DLD1 (cell line): ENCODE measurements around the gene CDK13.

Experiments
- in situ Hi-C: cut with HindIII; loops from 2 replicates; pipeline ENCODE4 v1.10.0; 2017; ENCODE audit warnings: low sequenced_read_pairs

CDK13 gene

DNA sequence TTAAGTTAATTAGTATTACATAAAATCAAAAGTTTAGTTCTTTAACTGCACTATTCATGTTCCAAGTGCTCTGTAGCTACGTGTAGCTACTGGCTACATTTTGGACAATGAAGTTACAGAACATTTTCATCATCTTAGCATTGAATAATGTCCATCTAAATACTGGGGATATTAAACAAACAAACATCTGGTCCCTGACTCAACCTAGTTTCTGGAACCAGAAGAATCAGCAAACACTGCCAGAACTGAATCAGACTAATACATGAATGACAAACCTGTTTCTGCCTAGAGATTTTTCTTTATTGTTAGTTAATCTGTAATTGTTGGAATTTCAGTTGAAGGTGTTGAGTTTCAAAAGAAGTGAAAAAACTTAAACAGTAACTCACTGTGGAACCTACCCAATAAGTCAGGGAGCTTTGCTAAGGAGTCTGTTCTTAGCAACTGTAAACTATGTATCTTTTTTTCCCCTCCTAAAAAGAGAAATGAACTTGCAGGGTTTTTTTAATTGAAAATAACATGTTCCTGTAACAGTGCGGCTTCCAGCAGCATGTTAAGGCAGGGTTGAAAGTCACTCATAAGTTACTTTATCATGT is 58.3 kb downstream of the CDK13 start:
- in situ Hi-C loops, result no loop called here

GRCh38 chr7:40009301-40009700 is 59.2 kb downstream of the CDK13 start:
- in situ Hi-C loops, result no loop called here

- in situ Hi-C loops, result no loop called here
These were observed 64.3 kb downstream of the CDK13 start for GRCh38 chr7:40014376-40014775.

DNA sequence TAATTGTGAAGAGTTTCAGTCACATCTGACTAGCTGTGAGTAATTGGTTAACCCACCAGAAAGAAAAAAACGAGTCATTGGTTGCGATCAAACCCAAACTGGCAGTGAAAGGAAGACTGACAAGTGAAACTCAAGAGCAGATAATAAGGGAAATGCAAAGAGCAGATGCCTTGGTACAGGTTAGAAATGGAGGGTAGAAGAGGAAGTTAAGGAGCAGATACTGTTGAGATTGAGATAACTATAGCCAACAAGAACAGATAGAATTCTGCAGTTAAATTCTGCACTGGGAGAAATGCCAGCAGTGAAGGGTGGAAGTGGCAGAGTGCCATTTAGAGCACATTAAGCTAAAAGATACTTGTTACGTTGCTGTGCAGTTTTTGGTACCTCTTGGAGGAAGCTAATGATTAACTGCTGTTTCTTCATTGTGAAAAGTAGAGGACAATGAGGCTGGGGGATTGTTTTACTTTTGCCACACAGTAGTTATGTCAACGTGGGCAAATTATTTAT is 65.8 kb downstream of the CDK13 start:
- in situ Hi-C loops, result no loop called here

GRCh38 chr7:40019558-40019957 is 69.5 kb downstream of the CDK13 start:
- in situ Hi-C loops, result no loop called here

DNA sequence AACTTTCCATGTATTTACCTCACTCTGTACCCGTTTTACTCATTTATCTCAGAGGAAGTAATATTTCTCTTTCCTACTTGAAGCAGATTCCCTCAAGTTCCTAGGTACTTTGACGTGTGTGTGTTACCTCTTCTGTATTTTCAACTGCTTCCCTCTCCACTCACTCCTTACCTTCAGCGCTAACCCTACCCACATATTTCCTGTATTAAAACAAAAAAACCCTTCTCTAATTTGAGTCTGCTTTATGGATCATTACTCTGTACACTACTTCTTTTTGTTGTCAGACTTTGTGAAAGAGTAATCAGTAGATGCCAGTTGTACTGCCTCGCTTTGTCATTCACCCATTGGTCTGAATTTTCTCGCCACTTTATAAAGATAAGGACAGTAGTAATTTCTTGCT is 74.0 kb downstream of the CDK13 start:
- in situ Hi-C loops, result no loop called here

- in situ Hi-C loops, result no loop called here
These were observed 74.8 kb downstream of the CDK13 start for GRCh38 chr7:40024841-40025240.

DNA sequence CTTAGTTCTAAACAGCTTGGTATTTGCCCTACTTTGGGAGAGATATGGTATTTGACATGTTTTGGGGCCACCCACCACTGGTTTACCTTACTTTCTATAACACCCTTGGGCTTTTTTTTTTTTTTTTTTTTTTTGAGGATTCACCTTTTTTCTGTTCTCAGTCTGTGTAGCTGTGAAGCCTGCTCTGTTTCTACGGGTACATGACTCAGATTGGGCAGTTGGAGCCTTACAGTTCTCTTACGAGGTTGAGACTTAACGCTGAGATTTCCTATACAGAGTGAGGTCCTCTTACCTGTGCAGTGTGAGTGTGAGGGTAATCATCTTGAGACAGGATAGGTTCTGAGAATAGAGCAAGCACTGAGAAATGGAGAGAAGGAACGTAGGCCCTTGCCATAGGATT is 77.5 kb downstream of the CDK13 start:
- in situ Hi-C loops, result no loop called here

GRCh38 chr7:40033826-40034225 is 83.8 kb downstream of the CDK13 start:
- in situ Hi-C loops, result no loop called here

DNA sequence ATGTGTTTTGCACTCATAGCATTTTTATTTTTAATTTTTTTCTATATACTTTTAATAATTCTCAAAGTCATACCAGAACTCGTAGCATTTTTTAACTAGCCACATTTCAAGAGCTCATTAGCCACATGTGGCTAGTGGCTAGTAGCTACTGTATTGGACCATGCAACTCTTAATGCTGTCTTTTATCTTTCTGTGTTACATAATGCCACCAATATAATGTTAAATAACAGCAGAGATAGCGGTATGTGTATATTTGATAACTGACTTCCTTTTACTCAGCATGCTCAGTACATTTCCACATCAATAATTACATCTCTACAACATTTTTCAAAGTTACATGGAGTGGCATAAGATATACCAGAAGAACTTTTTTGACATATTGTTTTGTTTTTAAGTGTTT is 91.4 kb downstream of the CDK13 start:
- in situ Hi-C loops, result no loop called here

DNA sequence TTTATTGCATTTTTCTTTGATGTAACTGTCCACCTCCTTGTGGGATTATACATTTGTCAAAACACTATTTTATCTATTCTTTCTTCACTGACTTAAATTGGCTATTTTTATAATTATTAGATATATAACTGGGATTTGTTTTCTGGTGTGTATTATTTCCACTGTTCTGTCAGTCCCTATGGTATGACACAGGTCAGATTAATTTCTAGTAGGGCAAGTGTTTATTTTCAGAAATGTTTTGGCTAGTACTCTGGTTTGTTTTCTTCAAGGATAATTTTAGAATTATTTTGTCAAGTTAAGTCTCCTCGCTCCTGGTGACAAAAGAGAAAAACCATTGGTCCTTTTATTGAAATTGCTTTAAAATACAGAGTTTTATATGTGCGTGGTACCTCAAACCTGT is 93.1 kb downstream of the CDK13 start:
- in situ Hi-C loops, result no loop called here

DNA sequence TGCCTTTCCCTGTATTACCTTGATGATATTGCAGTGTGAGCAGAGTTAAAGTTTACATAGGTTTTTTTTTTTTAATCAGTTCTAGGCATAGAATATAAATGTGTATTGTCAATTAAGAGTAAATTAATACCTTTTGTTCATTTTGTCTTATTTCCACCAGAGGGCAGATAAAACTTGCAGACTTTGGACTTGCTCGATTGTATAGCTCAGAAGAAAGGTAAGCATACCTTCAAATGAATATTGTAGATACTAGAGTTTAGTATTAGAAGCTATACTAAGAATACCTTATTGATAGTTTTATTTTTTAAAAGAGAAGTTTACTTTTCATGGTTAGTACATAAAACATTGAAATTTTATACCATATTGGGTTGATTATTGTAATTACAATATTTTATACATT is 97.6 kb downstream of the CDK13 start:
- in situ Hi-C loops, result no loop called here

DNA sequence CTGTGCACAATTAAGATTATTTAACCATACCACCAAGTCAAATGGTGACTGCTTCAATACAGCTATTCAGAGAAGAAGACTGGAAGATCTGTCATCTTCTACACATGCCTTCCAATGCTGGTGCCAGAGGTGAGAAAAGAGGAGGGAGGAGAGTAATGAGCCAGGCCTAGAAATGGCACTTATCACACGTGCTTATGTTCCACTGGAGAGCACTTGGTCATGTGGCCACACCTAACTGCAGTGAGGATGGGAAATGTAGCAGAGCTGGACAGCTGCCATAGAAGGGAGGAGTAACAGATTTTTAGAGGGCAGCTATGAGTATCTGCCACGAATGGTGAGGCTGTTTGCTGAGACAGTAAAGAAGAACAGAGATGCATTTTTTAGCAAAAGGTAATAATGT is 107.2 kb downstream of the CDK13 start:
- in situ Hi-C loops, result no loop called here

DNA sequence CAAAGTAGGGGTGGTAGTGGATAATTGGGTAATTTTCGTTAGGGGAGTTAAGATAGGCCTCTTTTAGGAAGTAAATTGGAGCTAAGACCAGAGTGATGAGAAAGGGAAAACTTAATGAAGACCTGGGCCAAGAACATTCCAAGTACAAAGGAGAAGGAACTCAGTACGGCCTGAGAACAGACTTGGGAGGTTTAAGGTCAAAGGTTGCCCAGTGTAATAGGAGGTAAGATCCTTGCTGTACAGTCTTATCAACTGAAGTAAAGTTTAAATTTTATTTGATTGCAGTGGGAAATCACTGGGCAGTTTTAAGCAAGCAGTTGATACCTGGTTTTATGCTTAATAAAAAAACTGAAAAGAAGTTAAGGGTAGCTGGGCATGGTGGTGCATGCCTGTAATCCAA is 108.0 kb downstream of the CDK13 start:
- in situ Hi-C loops, result no loop called here

- in situ Hi-C loops, result no loop called here
These were observed 108.6 kb downstream of the CDK13 start for GRCh38 chr7:40058636-40059035.

DNA sequence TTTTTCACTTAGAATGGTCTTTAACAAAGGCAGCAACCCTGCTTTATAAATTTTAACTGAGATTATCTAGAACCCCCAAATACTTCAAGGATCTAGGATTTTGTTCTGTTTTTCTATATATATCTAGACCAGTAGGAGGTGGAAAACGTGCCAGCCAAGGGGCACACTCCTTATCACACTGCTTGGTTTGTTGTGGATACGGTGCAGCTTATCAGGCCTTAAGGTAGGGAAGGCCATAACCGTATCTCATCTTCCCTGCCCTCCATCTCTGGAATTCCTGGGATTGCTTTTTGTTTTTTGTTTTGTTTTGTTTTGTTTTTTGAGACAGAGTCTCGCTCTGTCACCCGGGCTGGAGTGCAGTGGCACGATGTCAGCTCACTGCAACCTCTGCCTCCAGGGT is 109.0 kb downstream of the CDK13 start:
- in situ Hi-C loops, result no loop called here

DNA sequence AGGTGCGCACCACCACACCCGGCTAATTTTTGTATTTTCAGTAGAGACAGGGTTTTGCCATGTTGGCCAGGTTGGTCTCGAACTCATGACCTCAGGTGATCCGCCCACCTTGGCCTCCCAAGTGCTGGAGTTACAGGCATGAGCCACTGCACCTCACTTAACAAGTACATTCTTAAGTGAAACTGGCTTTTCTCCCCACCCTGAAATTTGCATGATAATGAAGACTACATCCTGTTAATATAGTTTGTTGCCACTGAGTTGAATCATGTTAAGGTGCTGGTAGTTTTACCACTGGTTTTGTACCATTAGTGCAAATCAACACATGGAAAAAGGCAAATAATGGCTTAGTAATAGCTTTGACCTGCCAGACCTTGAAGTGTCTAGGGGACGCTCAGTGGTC is 122.2 kb downstream of the CDK13 start:
- in situ Hi-C loops, result no loop called here

DNA sequence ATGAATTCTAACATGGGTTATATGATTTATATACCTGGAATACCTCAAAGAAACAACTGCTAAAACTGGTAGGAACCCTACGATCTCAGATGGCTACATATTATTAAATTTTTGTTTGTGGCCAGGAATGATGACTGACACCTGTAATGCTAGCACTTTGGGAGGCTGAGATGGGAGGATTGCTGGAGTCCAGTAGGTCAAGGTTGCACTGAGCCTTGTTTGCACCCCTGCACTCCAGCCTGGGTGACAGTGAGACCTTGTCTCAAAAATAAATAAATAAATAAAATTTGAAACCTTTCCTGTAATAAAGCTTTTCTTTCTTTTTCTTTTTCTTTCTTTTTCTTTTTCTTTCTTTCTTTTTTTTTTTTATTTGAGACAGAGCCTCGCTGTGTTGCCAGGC is 123.2 kb downstream of the CDK13 start:
- in situ Hi-C loops, result no loop called here

DNA sequence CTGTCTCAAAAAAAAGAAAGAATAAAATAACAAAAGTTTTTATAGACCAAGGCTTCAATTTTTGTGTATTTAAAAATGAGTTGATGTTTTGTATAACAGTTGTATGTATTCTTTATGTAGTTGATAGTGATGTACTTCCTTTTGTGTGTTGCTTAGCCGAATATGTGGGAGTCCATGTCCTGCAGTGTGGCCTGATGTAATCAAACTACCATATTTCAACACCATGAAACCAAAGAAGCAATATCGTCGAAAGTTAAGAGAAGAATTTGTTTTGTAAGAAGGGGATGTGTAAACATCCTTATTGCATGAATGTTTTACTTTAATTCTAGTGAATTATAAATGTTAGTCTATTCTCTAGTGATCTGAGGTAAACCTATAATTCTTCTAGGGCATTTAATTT is 127.8 kb downstream of the CDK13 start:
- in situ Hi-C loops, result no loop called here

DNA sequence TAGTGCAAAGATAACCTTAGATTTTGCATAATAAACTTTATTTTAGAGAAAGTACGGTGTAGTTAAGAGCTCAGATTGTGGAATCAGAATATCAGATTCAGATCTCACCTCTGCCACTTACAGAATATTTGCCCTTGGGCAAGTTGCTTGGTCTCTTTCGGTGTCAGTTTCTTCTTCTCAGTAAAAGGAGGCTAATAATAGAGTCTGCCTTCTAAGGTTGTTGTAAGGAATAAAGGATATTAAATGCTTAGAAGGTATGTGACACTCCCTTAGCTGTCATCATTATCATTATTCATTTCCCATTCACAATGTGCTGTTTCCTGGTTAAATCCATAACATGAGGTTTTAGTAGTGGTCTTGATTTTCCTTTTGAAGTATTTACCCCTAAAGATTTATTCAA is 142.1 kb downstream of the CDK13 start:
- in situ Hi-C loops, result no loop called here

DNA sequence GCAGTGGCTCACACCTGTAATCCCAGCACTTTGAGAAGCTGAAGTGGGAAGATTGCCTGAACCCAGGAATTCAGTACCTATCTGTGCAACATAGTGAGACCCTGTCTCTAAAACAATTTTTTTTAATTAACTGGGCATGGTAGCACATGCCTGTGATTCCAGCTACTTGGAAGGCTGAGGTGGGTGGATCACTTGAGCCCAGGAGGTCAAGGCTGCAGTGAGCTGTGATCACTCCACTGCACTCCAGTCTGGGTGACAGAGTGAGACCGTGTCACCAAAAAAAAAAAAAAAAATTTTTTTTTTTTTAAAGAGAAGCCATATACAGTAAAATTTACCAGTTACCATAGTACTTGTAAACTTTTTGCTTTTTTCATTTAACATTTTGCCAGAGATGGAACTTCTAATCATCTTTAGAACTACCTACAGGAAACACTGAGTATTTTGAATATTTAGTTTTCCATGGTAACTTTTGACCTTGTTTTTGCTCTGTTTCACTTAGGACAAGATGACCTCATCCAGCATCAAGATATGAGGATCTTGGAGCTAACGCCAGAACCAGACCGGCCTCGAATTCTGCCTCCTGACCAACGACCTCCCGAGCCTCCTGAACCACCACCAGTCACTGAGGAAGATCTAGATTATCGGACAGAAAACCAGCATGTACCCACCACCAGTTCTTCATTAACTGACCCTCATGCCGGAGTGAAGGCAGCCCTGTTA is 143.7 kb downstream of the CDK13 start:
- in situ Hi-C loops, result no loop called here

GRCh38 chr7:40095230-40095629 is 145.2 kb downstream of the CDK13 start:
- in situ Hi-C loops, result no loop called here
